RWPE2 (cell line): Measurements from ENCODE around the gene TMEM63C.

Source experiments
- ATAC-seq: fragments of 200-7000 bp; cut with Tn5 transposase; 3 replicates; pipeline ENCODE4 v1.9.1; 2021; ENCODE audit warnings: low read depth
- DNase-seq: peaks from one replicate; pipeline ENCODE4 v3.0.0-alpha.2; 2020; ENCODE audit warnings: low spot score
- H3K27ac ChIP-seq: fragments of 450-650 bp; 2 replicates; pipeline ENCODE4 v1.5.1; 2017; ENCODE audit warnings: mild to moderate bottlenecking; ENCODE audit not compliant: poor library complexity, severe bottlenecking
- H3K27me3 ChIP-seq: fragments of 250-450 bp; sonication (Bioruptor Pico); 2 replicates; pipeline ENCODE4 v1.5.1; 2021; ENCODE audit warnings: mild to moderate bottlenecking, moderate library complexity; ENCODE audit not compliant: insufficient read depth, poor library complexity, severe bottlenecking
- H3K36me3 ChIP-seq: fragments of 250-450 bp; sonication (Bioruptor Pico); 2 replicates; pipeline ENCODE4 v1.5.1; 2020; ENCODE audit warnings: low read depth, mild to moderate bottlenecking, moderate library complexity
- H3K4me1 ChIP-seq: fragments of 250-450 bp; sonication (Bioruptor Pico); 2 replicates; pipeline ENCODE4 v1.5.1; 2021; ENCODE audit warnings: mild to moderate bottlenecking, moderate library complexity; ENCODE audit not compliant: insufficient read depth, poor library complexity, severe bottlenecking
- H3K4me3 ChIP-seq: fragments of 250-450 bp; sonication (Bioruptor Pico); 2 replicates; pipeline ENCODE4 v1.5.1; 2021; ENCODE audit warnings: mild to moderate bottlenecking, moderate library complexity; ENCODE audit not compliant: severe bottlenecking
- H3K9me3 ChIP-seq: fragments of 250-450 bp; sonication (Bioruptor Pico); 2 replicates; pipeline ENCODE4 v1.5.1; 2021; ENCODE audit warnings: mild to moderate bottlenecking, moderate library complexity; ENCODE audit not compliant: severe bottlenecking
- CTCF ChIP-seq: fragments of 450-650 bp; IDR thresholded peaks from one replicate; pipeline ENCODE4 v1.5.1; 2017; ENCODE audit warnings: mild to moderate bottlenecking, moderate library complexity; ENCODE audit not compliant: poor library complexity, severe bottlenecking

TMEM63C gene

DNA sequence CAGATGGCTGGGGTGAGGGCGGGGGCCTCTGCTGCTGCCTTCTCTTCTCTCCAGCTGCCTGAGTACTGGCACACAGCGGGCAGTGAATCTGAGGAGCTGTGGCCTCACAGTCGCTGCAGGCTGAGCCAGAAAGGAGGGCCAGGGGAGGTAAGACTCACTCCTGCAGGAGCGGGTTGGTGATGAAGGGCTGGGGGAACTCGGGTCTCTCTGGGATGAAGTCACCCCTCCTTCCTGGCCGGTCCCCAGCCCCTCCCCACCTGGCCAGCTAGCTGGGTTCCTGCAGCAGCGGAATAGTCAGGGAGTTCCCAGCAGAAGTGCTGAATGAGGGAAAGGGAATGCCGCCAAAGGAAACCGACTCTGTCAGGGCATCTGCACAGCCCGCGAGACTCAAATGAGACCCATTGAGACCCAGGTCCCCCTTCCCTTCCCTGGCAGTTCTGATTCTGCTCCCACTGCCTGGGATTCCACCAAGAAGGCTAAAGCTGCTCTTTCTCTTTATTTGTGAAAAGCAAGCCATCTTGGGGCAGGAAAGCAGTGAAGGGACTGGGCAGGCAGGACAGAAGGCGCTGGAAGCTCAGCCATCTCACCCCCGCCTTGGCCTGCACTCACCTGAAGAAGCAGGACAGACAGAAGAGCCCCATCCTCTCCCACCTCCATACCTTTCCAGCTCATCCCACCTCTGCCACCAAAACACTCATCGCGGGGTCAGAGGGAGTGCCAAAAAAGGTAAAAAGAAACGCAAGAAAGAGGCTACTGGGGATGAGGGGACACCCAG is 84.2 kb downstream of the TMEM63C start:
- TF ChIP-seq CTCF: no peak
- no peak for ATAC-seq
- Histone ChIP-seq H3K4me1 (peaks cover 4% of the 10 kb centered on the region), H3K27me3 (peaks cover 11% of the 10 kb centered on the region), H3K4me3 (no peak overlapping the region), H3K27ac (no peak overlapping the region), H3K9me3 (peaks cover 5% of the 10 kb centered on the region), H3K36me3 (no peaks in the 10 kb centered on the region)
- DNase-seq: no peak

DNA sequence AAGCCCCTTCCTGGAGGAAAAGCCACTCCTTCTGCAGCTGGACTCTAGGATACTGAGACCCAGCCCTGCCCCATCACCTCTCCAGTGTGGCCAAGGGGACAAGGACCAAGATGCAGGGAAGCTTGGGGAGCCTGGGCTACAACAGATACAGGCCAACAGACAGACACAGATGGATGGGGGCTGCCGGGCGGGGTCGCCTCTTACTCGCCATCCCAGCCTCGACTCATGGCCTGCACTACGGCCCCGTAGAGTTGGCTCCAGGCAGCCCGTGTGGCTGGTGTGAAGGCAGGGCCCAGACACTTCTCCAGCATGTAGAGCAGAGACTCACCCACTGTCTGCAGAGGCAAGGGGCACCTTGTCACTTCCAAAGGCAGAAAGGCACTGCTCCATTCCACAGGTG is 84.7 kb downstream of the TMEM63C start:
- H3K4me3 ChIP-seq: no peak overlapping the region
- DNase-seq: no peak
- peaks cover 4% of the 10 kb centered on the region for H3K4me1 ChIP-seq
- ATAC-seq: no peak
- H3K27ac ChIP-seq: no peak overlapping the region
- no peaks in the 10 kb centered on the region for H3K36me3 ChIP-seq
- TF ChIP-seq CTCF: no peak
- H3K9me3 ChIP-seq: peaks cover 5% of the 10 kb centered on the region
- peaks cover 17% of the 10 kb centered on the region for H3K27me3 ChIP-seq

GRCh38 chr14:77267937-77268699 is 86.5 kb downstream of the TMEM63C start:
- peaks cover 5% of the 10 kb centered on the region for H3K9me3 ChIP-seq
- H3K4me1 ChIP-seq: peaks cover 4% of the 10 kb centered on the region
- peaks cover 22% of the 10 kb centered on the region for H3K27me3 ChIP-seq
- no peak overlapping the region for H3K4me3 ChIP-seq
- no peak for TF ChIP-seq CTCF
- H3K36me3 ChIP-seq: no peaks in the 10 kb centered on the region
- DNase-seq (no peak), ATAC-seq (no peak)
- no peak overlapping the region for H3K27ac ChIP-seq

GRCh38 chr14:77268989-77269600 is 87.5 kb downstream of the TMEM63C start:
- peaks cover 5% of the 10 kb centered on the region for H3K9me3 ChIP-seq
- H3K36me3 ChIP-seq: no peaks in the 10 kb centered on the region
- ATAC-seq (peak; percentile 80), DNase-seq (no peak)
- no peak overlapping the region for H3K4me3 ChIP-seq
- peaks cover 22% of the 10 kb centered on the region for H3K27me3 ChIP-seq
- H3K27ac ChIP-seq: no peak overlapping the region
- no peak for TF ChIP-seq CTCF
- H3K4me1 ChIP-seq: peaks cover 4% of the 10 kb centered on the region
